Colon (tissue), 2 donors: ENCODE data around the gene FGGY.
"Not testable (repeated sequence)": the region's sequence is repeated elsewhere in the genome, so short reads cannot be mapped to it uniquely, and the experiment has no call there.

Source experiments
- FAIRE-seq: peaks from 2 replicates; lab custom pipeline; 2012; peaks lifted over from hg19 to GRCh38; lab: Jason Lieb, UNC
- donor health status: control.
- donor health status: control.

Gene FGGY

GRCh38 chr1:59549903-59550302 lies 253.0 kb downstream of the FGGY start:
- no peak for FAIRE-seq

GRCh38 chr1:59552007-59552406 lies 255.1 kb downstream of the FGGY start:
- FAIRE-seq, result no peak

GRCh38 chr1:59553371-59553770 lies 256.5 kb downstream of the FGGY start:
- FAIRE-seq, result no peak

GRCh38 chr1:59554011-59554663 lies 257.2 kb downstream of the FGGY start:
- FAIRE-seq, result no peak

- no peak for FAIRE-seq
Observed at GRCh38 chr1:59554752-59555151, 257.9 kb downstream of the FGGY start.

- no peak for FAIRE-seq
Observed at GRCh38 chr1:59556398-59556797, 259.5 kb downstream of the FGGY start.

GRCh38 chr1:59556802-59557548 lies 260.1 kb downstream of the FGGY start:
- no peak for FAIRE-seq

- FAIRE-seq, result no peak
Observed at GRCh38 chr1:59557549-59557885, 260.6 kb downstream of the FGGY start.

- FAIRE-seq, result not testable (repeated sequence)
Observed at GRCh38 chr1:59558580-59558979, 261.7 kb downstream of the FGGY start.

GRCh38 chr1:59560807-59561450 lies 264.0 kb downstream of the FGGY start:
- FAIRE-seq, result no peak

GRCh38 chr1:59561796-59562195 lies 264.9 kb downstream of the FGGY start:
- FAIRE-seq, result no peak

GRCh38 chr1:59564192-59564891 lies 267.4 kb downstream of the FGGY start:
- FAIRE-seq, result no peak

- no peak for FAIRE-seq
Observed at GRCh38 chr1:59565611-59566410, 268.9 kb downstream of the FGGY start.

- no peak for FAIRE-seq
Observed at GRCh38 chr1:59568158-59568935, 271.5 kb downstream of the FGGY start.

- no peak for FAIRE-seq
Observed at GRCh38 chr1:59569198-59569597, 272.3 kb downstream of the FGGY start.

- no peak for FAIRE-seq
Observed at GRCh38 chr1:59570524-59570923, 273.6 kb downstream of the FGGY start.

- no peak for FAIRE-seq
Observed at GRCh38 chr1:59574085-59574484, 277.2 kb downstream of the FGGY start.

GRCh38 chr1:59577774-59578173 lies 280.9 kb downstream of the FGGY start:
- no peak for FAIRE-seq

GRCh38 chr1:59579222-59579621 lies 282.3 kb downstream of the FGGY start:
- no peak for FAIRE-seq

- no peak for FAIRE-seq
Observed at GRCh38 chr1:59580257-59580656, 283.4 kb downstream of the FGGY start.

- not testable (repeated sequence) for FAIRE-seq
Observed at GRCh38 chr1:59592410-59592809, 295.5 kb downstream of the FGGY start.
